Neural cell (in vitro differentiated cells): Measurements from ENCODE around the gene TMC6. TPM values are rescaled to one million over a fixed set of nuclear protein-coding genes. Genes with fewer than 3 reads are reported as not detected.

Experiments used
- H2AFZ ChIP-seq: fragments of 200-600, 300-800 bp; sonication (generic), shearing (Covaris generic); 2 replicates; pipeline ENCODE4 v1.6.0; 2014; ENCODE audit warnings: low read depth, mild to moderate bottlenecking, antibody characterized with exemption, low read length, moderate library complexity
- H3F3A ChIP-seq: fragments of 200-600 bp; shearing (Covaris generic); 2 replicates; pipeline ENCODE4 v1.6.1; 2016; ENCODE audit warnings: mild to moderate bottlenecking, moderate library complexity, mixed read lengths, antibody characterized with exemption, low read length; ENCODE audit not compliant: insufficient read depth, poor library complexity, severe bottlenecking
- H3K27ac ChIP-seq: fragments of 200-600, 300-800 bp; sonication (generic), shearing (Covaris generic); 2 replicates; pipeline ENCODE4 v1.5.1; 2014; ENCODE audit warnings: mild to moderate bottlenecking, low read length, moderate library complexity
- H3K27me3 ChIP-seq: fragments of 300-800, 200-600 bp; sonication (generic), shearing (Covaris generic); 2 replicates; pipeline ENCODE4 v1.6.0; 2014; ENCODE audit warnings: mild to moderate bottlenecking, low read depth, low read length, moderate library complexity; ENCODE audit not compliant: insufficient read depth
- H3K36me3 ChIP-seq: fragments of 300-800, 200-600 bp; sonication (generic), shearing (Covaris generic); 2 replicates; pipeline ENCODE4 v1.5.1; 2014; ENCODE audit warnings: mild to moderate bottlenecking, antibody characterized with exemption, low read length, moderate library complexity; ENCODE audit not compliant: insufficient read depth
- H3K4me2 ChIP-seq: fragments of 300-800, 200-600 bp; sonication (generic), shearing (Covaris generic); 2 replicates; pipeline ENCODE4 v1.6.0; 2014; ENCODE audit warnings: mild to moderate bottlenecking, low read length
- H3K4me3 ChIP-seq: fragments of 300-800, 200-600 bp; sonication (generic), shearing (Covaris generic); 2 replicates; pipeline ENCODE4 v1.5.1; 2014; ENCODE audit warnings: mild to moderate bottlenecking, low read length, moderate library complexity
- H3K79me2 ChIP-seq: fragments of 200-600 bp; shearing (Covaris generic); replicated peaks from 2 replicates; pipeline ENCODE4 v1.6.0; 2014; ENCODE audit warnings: mild to moderate bottlenecking, low read length, moderate library complexity; ENCODE audit not compliant: insufficient read depth
- H3K9ac ChIP-seq: fragments of 300-800, 200-600 bp; sonication (generic), shearing (Covaris generic); 2 replicates; pipeline ENCODE4 v1.6.1; 2016; ENCODE audit warnings: mild to moderate bottlenecking, low read length, mixed read lengths
- H3K9me2 ChIP-seq: fragments of 200-600 bp; shearing (Covaris generic); 2 replicates; pipeline ENCODE4 v1.6.1; 2016; ENCODE audit warnings: mild to moderate bottlenecking, low read length, mixed read lengths; ENCODE audit not compliant: insufficient read depth
- H3K9me3 ChIP-seq: fragments of 200-600, 300-800 bp; sonication (generic), shearing (Covaris generic); 2 replicates; pipeline ENCODE4 v1.6.1; 2016; ENCODE audit warnings: mild to moderate bottlenecking, mixed run types, low read length, moderate library complexity, mixed read lengths
- H4K20me1 ChIP-seq: fragments of 200-600 bp; shearing (Covaris generic); 2 replicates; pipeline ENCODE4 v1.6.1; 2016; ENCODE audit warnings: mild to moderate bottlenecking, mixed run types; ENCODE audit not compliant: insufficient read depth
- CTCF ChIP-seq: fragments of 450-650 bp; IDR thresholded peaks from 2 replicates; pipeline ENCODE4 v1.5.1; 2014; ENCODE audit warnings: antibody characterized with exemption, mild to moderate bottlenecking, moderate library complexity; ENCODE audit not compliant: poor library complexity, severe bottlenecking
- EP300 ChIP-seq: fragments of 450-650 bp; conservative IDR thresholded peaks from 2 replicates; pipeline ENCODE4 v1.6.1; 2014; ENCODE audit warnings: antibody characterized with exemption, mild to moderate bottlenecking, moderate library complexity; ENCODE audit not compliant: poor library complexity, severe bottlenecking
- EZH2 ChIP-seq: fragments of 200-600, 300-800 bp; shearing (Covaris generic), sonication (generic); IDR thresholded peaks from 2 replicates; pipeline ENCODE4 v1.6.1; 2014; ENCODE audit warnings: antibody characterized with exemption, low read length, borderline replicate concordance, mild to moderate bottlenecking; ENCODE audit not compliant: insufficient read depth, poor library complexity, severe bottlenecking
- MXI1 ChIP-seq: fragments of 450-650 bp; conservative IDR thresholded peaks from 2 replicates; pipeline ENCODE4 v1.6.1; 2014; ENCODE audit warnings: antibody characterized with exemption, mild to moderate bottlenecking; ENCODE audit not compliant: poor library complexity, severe bottlenecking
- POLR2AphosphoS5 ChIP-seq: IDR thresholded peaks from 2 replicates; pipeline ENCODE4 v1.6.1; 2012
- RAD21 ChIP-seq: fragments of 450-650 bp; conservative IDR thresholded peaks from 2 replicates; pipeline ENCODE4 v1.6.1; 2014; ENCODE audit warnings: antibody characterized with exemption, mild to moderate bottlenecking, moderate library complexity
- REST ChIP-seq: IDR thresholded peaks from 2 replicates; pipeline ENCODE4 v1.6.1; 2012; ENCODE audit warnings: borderline replicate concordance
- SMC3 ChIP-seq: fragments of 450-650 bp; conservative IDR thresholded peaks from 2 replicates; pipeline ENCODE4 v1.6.1; 2014; ENCODE audit warnings: antibody characterized with exemption, mild to moderate bottlenecking, moderate library complexity; ENCODE audit not compliant: poor library complexity
- TAF1 ChIP-seq: IDR thresholded peaks from 2 replicates; pipeline ENCODE4 v1.6.1; 2012; ENCODE audit warnings: low read depth
- polyA plus RNA-seq: library from polyadenylated mRNA; depleted of rRNA; stranded (reverse); fragments of >200 nt; gene quantifications from 2 replicates; pipeline ENCODE4 v1.2.3, GENCODE V29; 2014

The TMC6 gene
- polyA plus RNA-seq, 1 donor from 2014 or later, result 0.16 TPM

GRCh38 chr17:78146471-78146869 lies 17.9 kb upstream of the TMC6 start:
- Histone ChIP-seq H3K9ac (no peak overlapping the region), H3K36me3 (no peaks in the 10 kb centered on the region), H3K9me3 (no peaks in the 10 kb centered on the region), H2AFZ (no peak overlapping the region), H3K27ac (no peak overlapping the region), H3K4me3 (no peak overlapping the region), H3K9me2 (no peaks in the 10 kb centered on the region), H3K4me2 (no peak overlapping the region), H3K27me3 (no peaks in the 10 kb centered on the region), H3F3A (no peaks in the 10 kb centered on the region), H3K79me2 (no peaks in the 10 kb centered on the region), H4K20me1 (no peaks in the 10 kb centered on the region)
- TF ChIP-seq EP300 (no peak), POLR2AphosphoS5 (no peak), SMC3 (no peak), TAF1 (no peak), EZH2 (no peak), REST (no peak), MXI1 (no peak), CTCF (no peak), RAD21 (no peak)

GRCh38 chr17:78144736-78145641 lies 16.4 kb upstream of the TMC6 start:
- Histone ChIP-seq H3F3A (no peaks in the 10 kb centered on the region), H3K9me3 (no peaks in the 10 kb centered on the region), H3K27me3 (no peaks in the 10 kb centered on the region), H3K4me2 (no peak overlapping the region), H2AFZ (no peak overlapping the region), H3K36me3 (no peaks in the 10 kb centered on the region), H4K20me1 (no peaks in the 10 kb centered on the region), H3K79me2 (no peaks in the 10 kb centered on the region), H3K9me2 (no peaks in the 10 kb centered on the region), H3K9ac (no peak overlapping the region), H3K4me3 (no peak overlapping the region), H3K27ac (no peak overlapping the region)
- TF ChIP-seq EZH2, result no peak
- no peak for TF ChIP-seq REST
- no peak for TF ChIP-seq RAD21
- TF ChIP-seq TAF1, result no peak
- no peak for TF ChIP-seq EP300
- TF ChIP-seq CTCF, result no peak
- no peak for TF ChIP-seq SMC3
- TF ChIP-seq POLR2AphosphoS5, result no peak
- no peak for TF ChIP-seq MXI1
